ENCODE data around the gene SP6. TPM values are rescaled to one million over a fixed set of nuclear protein-coding genes. Genes with fewer than 3 reads are reported as not detected.

SP6 gene
- total RNA-seq, 1 experiment from 2014 or later: 3.3 TPM

GRCh38 chr17:47844814-47845715 is 5.9 kb downstream of the SP6 start:
- H3K9me3 Mint-ChIP-seq: no peaks in the 10 kb centered on the region
- no peak for TF ChIP-seq EMX1 (CRISPR knock-in tag; IDR thresholded peaks at IDR 0.05)
- TF ChIP-seq ZNF263 (CRISPR knock-in tag; IDR thresholded peaks at IDR 0.05; ENCODE audit: low read depth): no peak
- TF ChIP-seq USF1 (CRISPR knock-in tag; IDR thresholded peaks at IDR 0.05): no peak
- no peak for TF ChIP-seq TEAD1 (CRISPR knock-in tag; IDR thresholded peaks at IDR 0.05)
- TF ChIP-seq KAT7 (CRISPR knock-in tag; IDR thresholded peaks at IDR 0.05; ENCODE audit: borderline replicate concordance): no peak
- TF ChIP-seq E2F5 (CRISPR knock-in tag; IDR thresholded peaks at IDR 0.05): no peak
- ChIA-PET POLR2A (no interaction called here), CTCF (interaction anchor here (1.2 to 19.3 kb wide), 4 partner anchors 8 to 125 kb away, joined by 3 to 1122 read pairs (median 18); partner anchors contain the start of genes CDK5RAP3 and SP2)
- H3K4me1 Mint-ChIP-seq: peaks cover 50% of the 10 kb centered on the region
- no peak overlapping the region for H3K4me3 Mint-ChIP-seq
- H3K36me3 Mint-ChIP-seq: no peaks in the 10 kb centered on the region
- no peak for ATAC-seq
- no peak for DNase-seq (ENCODE audit: low spot score)
- no peak overlapping the region for H3K27ac Mint-ChIP-seq
- H3K27me3 Mint-ChIP-seq (ENCODE audit: low read depth): peaks cover 60% of the 10 kb centered on the region

- TF ChIP-seq GABPB1 (CRISPR knock-in tag; IDR thresholded peaks at IDR 0.05) (peak; percentile 40; the same call in 1 of the 2 replicates), SMAD3 (CRISPR knock-in tag; IDR thresholded peaks at IDR 0.05; ENCODE audit: borderline replicate concordance) (no peak)
- ChIA-PET POLR2A (no interaction called here), CTCF (interaction anchor here (1.1 to 19.3 kb wide), 5 partner anchors 9 to 126 kb away, joined by 3 to 1122 read pairs (median 29); partner anchors contain the start of genes CDK5RAP3 and SP2)
- Mint-ChIP-seq H3K4me1 (peaks cover 51% of the 10 kb centered on the region), H3K36me3 (no peaks in the 10 kb centered on the region), H3K9me3 (no peaks in the 10 kb centered on the region), H3K4me3 (no peak overlapping the region), H3K27ac (no peak overlapping the region), H3K27me3 (ENCODE audit: low read depth) (peaks cover 52% of the 10 kb centered on the region)
- DNase-seq (ENCODE audit: low spot score) (no peak), ATAC-seq (no peak)
Measured at GRCh38 chr17:47844227-47844626, 6.7 kb downstream of the SP6 start.

- Mint-ChIP-seq H3K4me3 (no peak overlapping the region), H3K9me3 (no peaks in the 10 kb centered on the region), H3K36me3 (no peaks in the 10 kb centered on the region), H3K4me1 (peaks cover 51% of the 10 kb centered on the region), H3K27ac (no peak overlapping the region), H3K27me3 (ENCODE audit: low read depth) (peaks cover 43% of the 10 kb centered on the region)
- POLR2A ChIA-PET: interaction anchor here (0.7 to 1.4 kb wide), 2 partner anchors 41 to 170 kb away, joined by 4 to 9 read pairs; no protein-coding TSS in a partner anchor
- no peak for TF ChIP-seq ATF3 (CRISPR knock-in tag; conservative IDR thresholded peaks at IDR 0.05)
- no peak for TF ChIP-seq SMAD4 (CRISPR knock-in tag; IDR thresholded peaks at IDR 0.05)
- no peak for TF ChIP-seq ZNF512 (CRISPR knock-in tag; IDR thresholded peaks at IDR 0.05; ENCODE audit: borderline replicate concordance)
- TF ChIP-seq ZNF416 (CRISPR knock-in tag; IDR thresholded peaks at IDR 0.05): no peak
- TF ChIP-seq GTF2I (CRISPR knock-in tag; conservative IDR thresholded peaks at IDR 0.05): no peak
- no peak for TF ChIP-seq CBFB (CRISPR knock-in tag; IDR thresholded peaks at IDR 0.05; ENCODE audit: low read depth)
- 0 out of 2 replicates have a peak, but pooled peaks have one; percentile 32 for TF ChIP-seq HMGXB4 (CRISPR knock-in tag; IDR thresholded peaks at IDR 0.05)
- no peak for TF ChIP-seq EMX1 (CRISPR knock-in tag; IDR thresholded peaks at IDR 0.05)
- TF ChIP-seq CTCF (IDR thresholded peaks at IDR 0.05): peak; percentile 2; the same call in 1 of the 2 replicates
- TF ChIP-seq ZNF263 (CRISPR knock-in tag; IDR thresholded peaks at IDR 0.05; ENCODE audit: low read depth): peak; percentile 37; the same call in 1 of the 2 replicates
- TF ChIP-seq ZNF138 (CRISPR knock-in tag; conservative IDR thresholded peaks at IDR 0.05): no peak
- TF ChIP-seq MAX (CRISPR knock-in tag; IDR thresholded peaks at IDR 0.05): no peak
- ATAC-seq (no peak), DNase-seq (ENCODE audit: low spot score) (no peak)
- CTCF ChIA-PET: interaction anchor here (0.6 to 19.3 kb wide), 28 partner anchors 8 to 1575 kb away, joined by 3 to 1122 read pairs (median 4); partner anchors contain the start of genes CDK5RAP3, LRRC46, MRPL10 and NFE2L1
Measured at GRCh38 chr17:47843391-47843730, 7.6 kb downstream of the SP6 start.

All from WTC11 (cell line).